ENCODE data around the gene ZBTB49. TPM values are rescaled to one million over a fixed set of nuclear protein-coding genes. Genes with fewer than 3 reads are reported as not detected.

Gene ZBTB49
- total RNA-seq, 4 donors from 2014 or later: 2.9 to 5.9 (median 3.4) TPM

DNA sequence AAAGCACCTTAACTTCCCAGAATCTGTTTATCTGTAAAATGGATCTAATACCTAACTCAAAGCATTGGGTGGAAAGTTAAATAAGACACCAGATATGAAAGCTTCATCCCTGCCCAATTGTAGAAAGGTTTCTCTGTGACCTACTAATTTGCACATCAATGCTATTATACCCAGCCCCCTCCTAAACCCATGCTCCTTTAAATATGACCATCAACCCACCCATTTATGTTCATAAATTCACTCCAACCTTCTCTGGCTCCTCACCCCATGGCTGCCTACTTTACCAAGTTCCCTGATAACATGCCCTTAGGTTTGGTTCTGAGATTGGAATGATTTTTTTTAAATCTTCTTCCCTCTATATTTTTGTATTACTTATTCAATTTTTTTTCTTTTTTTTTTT, 2.0 kb upstream of the ZBTB49 start:
- no peak overlapping the region for H3K27ac ChIP-seq (replicated peaks in 1 of 4)
- intact Hi-C loops (cut with DNase I): loop anchor here (5.0 kb wide), 1 partner anchor 36 kb away; no protein-coding TSS in a partner anchor
- H3K4me3 ChIP-seq: no peak overlapping the region
- H3K36me3 ChIP-seq: peaks cover 0 to 33% (median 19%) of the 10 kb centered on the region in 4 donors
- H3K27me3 ChIP-seq: no peaks in the 10 kb centered on the region
- no peak for DNase-seq (ENCODE audit: extremely low spot score)
- H3K9me3 ChIP-seq: no peaks in the 10 kb centered on the region
- peaks cover 27 to 48% (median 30%) of the 10 kb centered on the region in 4 donors for H3K4me1 ChIP-seq
- TF ChIP-seq, protein P1, sequence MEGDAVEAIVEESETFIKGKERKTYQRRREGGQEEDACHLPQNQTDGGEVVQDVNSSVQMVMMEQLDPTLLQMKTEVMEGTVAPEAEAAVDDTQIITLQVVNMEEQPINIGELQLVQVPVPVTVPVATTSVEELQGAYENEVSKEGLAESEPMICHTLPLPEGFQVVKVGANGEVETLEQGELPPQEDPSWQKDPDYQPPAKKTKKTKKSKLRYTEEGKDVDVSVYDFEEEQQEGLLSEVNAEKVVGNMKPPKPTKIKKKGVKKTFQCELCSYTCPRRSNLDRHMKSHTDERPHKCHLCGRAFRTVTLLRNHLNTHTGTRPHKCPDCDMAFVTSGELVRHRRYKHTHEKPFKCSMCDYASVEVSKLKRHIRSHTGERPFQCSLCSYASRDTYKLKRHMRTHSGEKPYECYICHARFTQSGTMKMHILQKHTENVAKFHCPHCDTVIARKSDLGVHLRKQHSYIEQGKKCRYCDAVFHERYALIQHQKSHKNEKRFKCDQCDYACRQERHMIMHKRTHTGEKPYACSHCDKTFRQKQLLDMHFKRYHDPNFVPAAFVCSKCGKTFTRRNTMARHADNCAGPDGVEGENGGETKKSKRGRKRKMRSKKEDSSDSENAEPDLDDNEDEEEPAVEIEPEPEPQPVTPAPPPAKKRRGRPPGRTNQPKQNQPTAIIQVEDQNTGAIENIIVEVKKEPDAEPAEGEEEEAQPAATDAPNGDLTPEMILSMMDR (IDR thresholded peaks at IDR 0.05): no peak
- TF ChIP-seq POLR2AphosphoS5 (IDR thresholded peaks at IDR 0.05): no peak
- TF ChIP-seq EP300 (IDR thresholded peaks at IDR 0.05): no peak
- TF ChIP-seq POLR2A (IDR thresholded peaks at IDR 0.05; ENCODE audit: low read depth): no peak

GRCh38 chr4:4289055-4289454, 996 bp upstream of the ZBTB49 start:
- no peak for TF ChIP-seq EP300 (IDR thresholded peaks at IDR 0.05)
- TF ChIP-seq POLR2AphosphoS5 (IDR thresholded peaks at IDR 0.05): no peak
- TF ChIP-seq, protein P1 (IDR thresholded peaks at IDR 0.05): no peak
- no peak for TF ChIP-seq POLR2A (IDR thresholded peaks at IDR 0.05; ENCODE audit: low read depth)
- peaks cover 0 to 31% (median 14%) of the 10 kb centered on the region in 4 donors for H3K36me3 ChIP-seq
- WGBS: 37% methylated on average over 3 of the region's 3 CpGs
- H3K9me3 ChIP-seq: no peaks in the 10 kb centered on the region
- intact Hi-C loops (cut with DNase I): loop anchor here (5.0 kb wide), 1 partner anchor 37 kb away; no protein-coding TSS in a partner anchor
- H3K4me1 ChIP-seq: peaks cover 27 to 48% (median 30%) of the 10 kb centered on the region in 4 donors
- H3K27ac ChIP-seq (replicated peaks in 1 of 4): no peak overlapping the region
- peak overlapping the region; percentile 72 to 98 (median 83) for H3K4me3 ChIP-seq
- no peak for DNase-seq (ENCODE audit: extremely low spot score)
- H3K27me3 ChIP-seq: no peaks in the 10 kb centered on the region

- Histone ChIP-seq H3K27ac (replicated peaks in 1 of 4) (peak overlapping the region; percentile 77 to 94 (median 80)), H3K9me3 (no peaks in the 10 kb centered on the region), H3K4me1 (peaks cover 27 to 48% (median 30%) of the 10 kb centered on the region in 4 donors), H3K4me3 (peak overlapping the region; percentile 72 to 98 (median 83)), H3K27me3 (no peaks in the 10 kb centered on the region), H3K36me3 (peaks cover 0 to 26% (median 12%) of the 10 kb centered on the region in 4 donors)
- TF ChIP-seq EP300 (IDR thresholded peaks at IDR 0.05): no peak
- TF ChIP-seq POLR2A (IDR thresholded peaks at IDR 0.05; ENCODE audit: low read depth): no peak
- no peak for TF ChIP-seq POLR2AphosphoS5 (IDR thresholded peaks at IDR 0.05)
- TF ChIP-seq, protein P1 (IDR thresholded peaks at IDR 0.05): no peak
- intact Hi-C loops (cut with DNase I): loop anchor here (5.0 kb wide), 1 partner anchor 37 kb away; no protein-coding TSS in a partner anchor
- DNase-seq (ENCODE audit: extremely low spot score): no peak
- 0% methylated on average over 6 of the region's 10 CpGs for whole genome bisulfite sequencing
Measured at GRCh38 chr4:4289597-4289940, 482 bp upstream of the ZBTB49 start.

DNA sequence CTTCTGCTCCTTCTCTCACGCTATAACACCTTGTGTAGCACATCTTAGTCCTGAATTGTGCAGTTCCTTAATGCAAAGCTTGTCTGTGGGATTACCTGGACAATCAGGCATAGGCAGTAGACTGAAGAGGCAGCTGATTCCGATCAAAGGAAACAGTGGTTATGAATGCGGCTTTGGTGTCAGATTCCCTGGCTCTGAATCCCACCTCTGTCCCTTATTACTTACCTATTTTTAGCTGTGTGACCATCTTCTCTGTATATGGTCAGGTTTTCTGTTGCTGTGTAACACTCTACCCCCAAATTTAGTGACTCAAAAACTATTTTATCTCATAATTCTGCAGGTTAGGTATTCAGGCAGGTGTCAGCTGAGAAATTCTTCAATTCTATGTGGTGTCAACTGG, 3.2 kb downstream of the ZBTB49 start:
- Histone ChIP-seq H3K36me3 (peaks cover 0 to 9% (median 5%) of the 10 kb centered on the region in 4 donors), H3K9me3 (no peaks in the 10 kb centered on the region), H3K27ac (replicated peaks in 1 of 4) (no peak overlapping the region), H3K27me3 (no peaks in the 10 kb centered on the region), H3K4me3 (no peak overlapping the region), H3K4me1 (peaks cover 22 to 34% (median 27%) of the 10 kb centered on the region in 4 donors)
- no peak for DNase-seq (ENCODE audit: extremely low spot score)
- TF ChIP-seq POLR2AphosphoS5 (IDR thresholded peaks at IDR 0.05) (no peak), EP300 (IDR thresholded peaks at IDR 0.05) (no peak), POLR2A (IDR thresholded peaks at IDR 0.05; ENCODE audit: low read depth) (no peak)
- TF ChIP-seq, protein P1 (IDR thresholded peaks at IDR 0.05): no peak
- 94% methylated on average over 3 of the region's 3 CpGs for WGBS
- intact Hi-C loops (cut with DNase I): no loop called here
